Neural progenitor cell (in vitro differentiated cells): ENCODE measurements around the gene PKD1L1.

Source experiments
- EZH2 ChIP-seq: fragments of 200-600 bp; sonication (generic); IDR thresholded peaks from 2 replicates; pipeline ENCODE4 v1.6.1; 2017; ENCODE audit warnings: antibody characterized with exemption, mild to moderate bottlenecking, moderate library complexity
- EZH2phosphoT487 ChIP-seq: fragments of 200-600 bp; sonication (generic); IDR thresholded peaks from 2 replicates; pipeline ENCODE4 v1.6.1; 2017; ENCODE audit warnings: antibody characterized with exemption
- TF ChIP-seq, protein P1 (sequence below): fragments of 200-600 bp; sonication (generic); IDR thresholded peaks from 2 replicates; pipeline ENCODE4 v1.5.1; 2017; ENCODE audit warnings: antibody characterized with exemption, mild to moderate bottlenecking

DNA sequence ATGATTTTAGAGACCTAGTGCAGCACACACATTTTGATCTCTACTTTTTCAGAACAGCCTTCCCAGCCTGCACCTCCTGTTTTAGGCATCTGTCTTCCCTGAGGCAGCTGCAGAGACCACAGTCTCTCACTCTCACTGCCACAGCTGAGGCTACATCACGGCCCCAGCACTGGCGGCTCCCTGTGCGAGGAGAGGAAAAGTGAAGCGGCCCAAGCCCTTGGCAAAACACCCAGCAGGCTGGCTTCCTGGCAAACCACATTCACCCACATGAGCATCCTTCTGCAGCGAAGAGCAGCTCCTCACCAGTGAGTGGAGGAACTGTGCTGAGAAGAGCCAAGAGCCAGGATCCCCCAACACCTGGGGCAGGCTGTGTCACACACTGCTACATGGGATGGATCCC is 17.2 kb upstream of the PKD1L1 start:
- TF ChIP-seq, protein P1, sequence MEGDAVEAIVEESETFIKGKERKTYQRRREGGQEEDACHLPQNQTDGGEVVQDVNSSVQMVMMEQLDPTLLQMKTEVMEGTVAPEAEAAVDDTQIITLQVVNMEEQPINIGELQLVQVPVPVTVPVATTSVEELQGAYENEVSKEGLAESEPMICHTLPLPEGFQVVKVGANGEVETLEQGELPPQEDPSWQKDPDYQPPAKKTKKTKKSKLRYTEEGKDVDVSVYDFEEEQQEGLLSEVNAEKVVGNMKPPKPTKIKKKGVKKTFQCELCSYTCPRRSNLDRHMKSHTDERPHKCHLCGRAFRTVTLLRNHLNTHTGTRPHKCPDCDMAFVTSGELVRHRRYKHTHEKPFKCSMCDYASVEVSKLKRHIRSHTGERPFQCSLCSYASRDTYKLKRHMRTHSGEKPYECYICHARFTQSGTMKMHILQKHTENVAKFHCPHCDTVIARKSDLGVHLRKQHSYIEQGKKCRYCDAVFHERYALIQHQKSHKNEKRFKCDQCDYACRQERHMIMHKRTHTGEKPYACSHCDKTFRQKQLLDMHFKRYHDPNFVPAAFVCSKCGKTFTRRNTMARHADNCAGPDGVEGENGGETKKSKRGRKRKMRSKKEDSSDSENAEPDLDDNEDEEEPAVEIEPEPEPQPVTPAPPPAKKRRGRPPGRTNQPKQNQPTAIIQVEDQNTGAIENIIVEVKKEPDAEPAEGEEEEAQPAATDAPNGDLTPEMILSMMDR: no peak
- TF ChIP-seq EZH2 (no peak), EZH2phosphoT487 (no peak)
